ENCODE data around the gene EFNB2. TPM values are rescaled to one million over a fixed set of nuclear protein-coding genes. Genes with fewer than 3 reads are reported as not detected.

The EFNB2 gene
- total RNA-seq, 1 experiment from 2014 or later: 68.0 TPM

- Mint-ChIP-seq H3K27ac (ENCODE audit: unreplicated experiment) (no peak overlapping the region), H3K9me3 (ENCODE audit: unreplicated experiment) (no peaks in the 10 kb centered on the region), H3K4me1 (ENCODE audit: low read depth, unreplicated experiment) (peaks cover 38% of the 10 kb centered on the region), H3K27me3 (ENCODE audit: insufficient read depth, unreplicated experiment) (no peaks in the 10 kb centered on the region), H3K4me3 (ENCODE audit: unreplicated experiment) (no peak overlapping the region), H3K36me3 (ENCODE audit: insufficient read depth, unreplicated experiment) (no peaks in the 10 kb centered on the region)
- ChIA-PET POLR2A (no interaction called here), CTCF (no interaction called here)
- peaks cover 42% of the 10 kb centered on the region for H3K4me1 ChIP-seq
- TF ChIP-seq CTCF (IDR thresholded peaks at IDR 0.05; ENCODE audit: insufficient read depth in 1 of 2, low read depth in 1 of 2, low read length in 1 of 2, severe bottlenecking in 1 of 2, unreplicated experiment in 1 of 2): no peak
- intact Hi-C loops (cut with micrococcal nuclease; ENCODE audit: unreplicated experiment): loop anchor here (5.0 kb wide), 2 partner anchors 130 to 235 kb away; no protein-coding TSS in a partner anchor
- no peaks in the 10 kb centered on the region for H3K27me3 ChIP-seq (replicated peaks; ENCODE audit: control insufficient read depth, insufficient read depth, low read length)
- no peaks in the 10 kb centered on the region for H3K36me3 ChIP-seq (ENCODE audit: control insufficient read depth, insufficient read depth, low read length)
- no peak for DNase-seq
- no TSS peak for BruUV-seq (replicated peaks)
- H3K4me3 ChIP-seq (ENCODE audit: low read depth, low read length): no peak overlapping the region
- no peaks in the 10 kb centered on the region for H3K9me3 ChIP-seq
Measured at GRCh38 chr13:106477303-106477702, 58.2 kb downstream of the EFNB2 start.

GRCh38 chr13:106475852-106476251 is 59.6 kb downstream of the EFNB2 start:
- Histone ChIP-seq H3K9me3 (no peaks in the 10 kb centered on the region), H3K27me3 (replicated peaks; ENCODE audit: control insufficient read depth, insufficient read depth, low read length) (no peaks in the 10 kb centered on the region), H3K4me1 (peaks cover 50% of the 10 kb centered on the region), H3K36me3 (ENCODE audit: control insufficient read depth, insufficient read depth, low read length) (no peaks in the 10 kb centered on the region), H3K4me3 (ENCODE audit: low read depth, low read length) (no peak overlapping the region)
- TF ChIP-seq CTCF (IDR thresholded peaks at IDR 0.05; ENCODE audit: insufficient read depth in 1 of 2, low read depth in 1 of 2, low read length in 1 of 2, severe bottlenecking in 1 of 2, unreplicated experiment in 1 of 2): no peak
- peaks cover 43% of the 10 kb centered on the region for H3K4me1 Mint-ChIP-seq (ENCODE audit: low read depth, unreplicated experiment)
- H3K9me3 Mint-ChIP-seq (ENCODE audit: unreplicated experiment): no peaks in the 10 kb centered on the region
- intact Hi-C loops (cut with micrococcal nuclease; ENCODE audit: unreplicated experiment): loop anchor here (5.0 kb wide), 2 partner anchors 129 to 234 kb away; no protein-coding TSS in a partner anchor
- H3K4me3 Mint-ChIP-seq (ENCODE audit: unreplicated experiment): peak overlapping the region; percentile 55
- peak; percentile 52 to 57 for DNase-seq
- ChIA-PET POLR2A (no interaction called here), CTCF (interaction anchor here (1.0 kb wide), 1 partner anchor 11 kb away, joined by 3 read pairs; no protein-coding TSS in a partner anchor)
- no peaks in the 10 kb centered on the region for H3K27me3 Mint-ChIP-seq (ENCODE audit: insufficient read depth, unreplicated experiment)
- peak overlapping the region; percentile 92 for H3K27ac Mint-ChIP-seq (ENCODE audit: unreplicated experiment)
- BruUV-seq (replicated peaks): no TSS peak
- no peaks in the 10 kb centered on the region for H3K36me3 Mint-ChIP-seq (ENCODE audit: insufficient read depth, unreplicated experiment)

- CTCF ChIA-PET: interaction anchor here (1.0 kb wide), 1 partner anchor 12 kb away, joined by 3 read pairs; no protein-coding TSS in a partner anchor
- no peak for DNase-seq
- no TSS peak for BruUV-seq (replicated peaks)
Measured at GRCh38 chr13:106474912-106475311, 60.5 kb downstream of the EFNB2 start.

More at GRCh38 chr13:106474912-106475311, 60.5 kb downstream of the EFNB2 start:
- intact Hi-C loops (cut with micrococcal nuclease; ENCODE audit: unreplicated experiment): loop anchor here (5.0 kb wide), 4 partner anchors 128 to 647 kb away; no protein-coding TSS in a partner anchor
- no peak overlapping the region for H3K4me3 Mint-ChIP-seq (ENCODE audit: unreplicated experiment)
- Histone ChIP-seq H3K4me1 (peaks cover 50% of the 10 kb centered on the region), H3K9me3 (no peaks in the 10 kb centered on the region), H3K36me3 (ENCODE audit: control insufficient read depth, insufficient read depth, low read length) (no peaks in the 10 kb centered on the region), H3K4me3 (ENCODE audit: low read depth, low read length) (no peak overlapping the region), H3K27me3 (replicated peaks; ENCODE audit: control insufficient read depth, insufficient read depth, low read length) (no peaks in the 10 kb centered on the region)
- POLR2A ChIA-PET: no interaction called here
- H3K9me3 Mint-ChIP-seq (ENCODE audit: unreplicated experiment): no peaks in the 10 kb centered on the region
- H3K27me3 Mint-ChIP-seq (ENCODE audit: insufficient read depth, unreplicated experiment): no peaks in the 10 kb centered on the region
- no peaks in the 10 kb centered on the region for H3K36me3 Mint-ChIP-seq (ENCODE audit: insufficient read depth, unreplicated experiment)
- H3K27ac Mint-ChIP-seq (ENCODE audit: unreplicated experiment): peak overlapping the region; percentile 79
- peaks cover 48% of the 10 kb centered on the region for H3K4me1 Mint-ChIP-seq (ENCODE audit: low read depth, unreplicated experiment)
- no peak for TF ChIP-seq CTCF (IDR thresholded peaks at IDR 0.05; ENCODE audit: insufficient read depth in 1 of 2, low read depth in 1 of 2, low read length in 1 of 2, severe bottlenecking in 1 of 2, unreplicated experiment in 1 of 2)

All from Caco-2 (cell line).